Stimulated activated CD8-positive, alpha-beta memory T cell treated with anti-CD3 and anti-CD28 coated beads, Interleukin-15, amount 100 ng/mL, for 4 hours (primary cell): ENCODE results near the gene TMPRSS11F.
"Not testable (repeated sequence)": the region's sequence is repeated elsewhere in the genome, so short reads cannot be mapped to it uniquely, and the experiment has no call there.

Experiments used
- DNase-seq, 2 donors: peaks; one replicate each; pipeline ENCODE4 v3.0.0-alpha.2; 2020; ENCODE audit warnings: low read depth in 2 of 2

The TMPRSS11F gene

GRCh38 chr4:68129793-68130192 lies at the start of gene TMPRSS11F:
Gene TMPRSS11F (minus strand): TSS chr4:68129869. CDS start chr4:68129820, 49 bp downstream.
- DNase-seq, result no peak

- no peak for DNase-seq
Measured at GRCh38 chr4:68176904-68177303, 47.2 kb upstream of the TMPRSS11F start.

GRCh38 chr4:68176500-68176899 lies 46.8 kb upstream of the TMPRSS11F start:
- no peak for DNase-seq

- no peak for DNase-seq
Measured at GRCh38 chr4:68175562-68176155, 46.0 kb upstream of the TMPRSS11F start.

- DNase-seq, result not testable (repeated sequence)
Measured at GRCh38 chr4:68174389-68174788, 44.7 kb upstream of the TMPRSS11F start.

GRCh38 chr4:68172147-68172546 lies 42.5 kb upstream of the TMPRSS11F start:
- DNase-seq, result not testable (repeated sequence)

GRCh38 chr4:68167706-68168105 lies 38.0 kb upstream of the TMPRSS11F start:
- no peak for DNase-seq

GRCh38 chr4:68167166-68167565 lies 37.5 kb upstream of the TMPRSS11F start:
- no peak for DNase-seq

- no peak for DNase-seq
Measured at GRCh38 chr4:68163754-68164153, 34.1 kb upstream of the TMPRSS11F start.

GRCh38 chr4:68162196-68162595 lies 32.5 kb upstream of the TMPRSS11F start:
- DNase-seq, result no peak

- DNase-seq, result no peak
Measured at GRCh38 chr4:68152411-68152810, 22.7 kb upstream of the TMPRSS11F start.

GRCh38 chr4:68148800-68149685 lies 19.4 kb upstream of the TMPRSS11F start:
- DNase-seq, result no peak

- DNase-seq, result no peak
Measured at GRCh38 chr4:68147079-68147478, 17.4 kb upstream of the TMPRSS11F start.

GRCh38 chr4:68145261-68145660 lies 15.6 kb upstream of the TMPRSS11F start:
- no peak for DNase-seq

- DNase-seq, result no peak
Measured at GRCh38 chr4:68141852-68142251, 12.2 kb upstream of the TMPRSS11F start.

- no peak for DNase-seq
Measured at GRCh38 chr4:68132342-68132741, 2.7 kb upstream of the TMPRSS11F start.

GRCh38 chr4:68124262-68124661 lies 5.4 kb downstream of the TMPRSS11F start:
- no peak for DNase-seq

- DNase-seq, result no peak
Measured at GRCh38 chr4:68123525-68123924, 6.1 kb downstream of the TMPRSS11F start.

GRCh38 chr4:68119921-68120320 lies 9.7 kb downstream of the TMPRSS11F start:
- no peak for DNase-seq

GRCh38 chr4:68110441-68110840 lies 19.2 kb downstream of the TMPRSS11F start:
- DNase-seq, result no peak

GRCh38 chr4:68109868-68110267 lies 19.8 kb downstream of the TMPRSS11F start:
- no peak for DNase-seq

- DNase-seq, result no peak
Measured at GRCh38 chr4:68082758-68083157, 46.9 kb downstream of the TMPRSS11F start.

GRCh38 chr4:68079928-68080327 lies 49.7 kb downstream of the TMPRSS11F start:
- no peak for DNase-seq
